CD4-positive, alpha-beta T cell (primary cell): ENCODE data around the gene UCHL5. TPM values are rescaled to one million over a fixed set of nuclear protein-coding genes. Genes with fewer than 3 reads are reported as not detected.

Source experiments
- ATAC-seq: fragments of 200-7000 bp; cut with Tn5 transposase; one replicate; pipeline ENCODE4 v1.10.0; 2022; ENCODE audit warnings: mild to moderate bottlenecking; ENCODE audit not compliant: poor library complexity
- CTCF ChIA-PET: fragments of 350-600 bp; sonication (Branson Sonifier 250); formaldehyde crosslinking; loops from one replicate; lab custom pipeline; 2021; ENCODE audit warnings: antibody characterized with exemption, inconsistent platforms; lab: Charles Lee
- POLR2A ChIA-PET: fragments of 350-600 bp; sonication (Branson Sonifier 250); formaldehyde crosslinking; loops from one replicate; lab custom pipeline; 2021; ENCODE audit warnings: antibody characterized with exemption, inconsistent platforms; lab: Charles Lee
- DNase-seq, 14 experiments: peaks; one replicate each; pipeline ENCODE4 v3.0.0-alpha.2; 2013 to 2020; ENCODE audit warnings: mixed read lengths in 2 of 14
- H3K27ac ChIP-seq, 2 donors: one replicate each; pipeline versions ENCODE4 v1.5.1 to v1.7.0; 2013; ENCODE audit warnings: low read length in 2 of 2, low read depth in 1 of 2, mild to moderate bottlenecking in 1 of 2
- H3K27me3 ChIP-seq, 2 experiments: 1 replicate in 1 of 2; 2 replicates in 1 of 2; pipeline versions ENCODE4 v1.6.1 to v1.7.0; 2013; ENCODE audit warnings: low read length in 2 of 2, control low read depth in 1 of 2, mild to moderate bottlenecking in 1 of 2, moderate library complexity in 1 of 2; ENCODE audit not compliant: insufficient read depth in 2 of 2, control insufficient read depth in 1 of 2
- H3K36me3 ChIP-seq: one replicate; pipeline ENCODE4 v1.6.1; 2013; ENCODE audit warnings: low read length, control low read depth; ENCODE audit not compliant: insufficient read depth
- H3K4me1 ChIP-seq: one replicate; pipeline ENCODE4 v1.6.1; 2013; ENCODE audit warnings: low read length, control low read depth; ENCODE audit not compliant: insufficient read depth
- H3K4me3 ChIP-seq: one replicate; pipeline ENCODE4 v1.5.1; 2013; ENCODE audit warnings: mild to moderate bottlenecking, low read length, moderate library complexity
- H3K9me3 ChIP-seq, 2 experiments: 1 replicate in 1 of 2; 2 replicates in 1 of 2; pipeline versions ENCODE4 v1.6.1 to v1.7.0; 2013; ENCODE audit warnings: low read length in 2 of 2, mild to moderate bottlenecking in 2 of 2, control low read depth in 1 of 2, moderate library complexity in 1 of 2; ENCODE audit not compliant: control insufficient read depth in 1 of 2, insufficient read depth in 1 of 2
- H3K27ac Mint-ChIP-seq: one replicate; pipeline ENCODE4 v1.8.0; 2020; ENCODE audit warnings: mixed read lengths
- H3K27me3 Mint-ChIP-seq: one replicate; pipeline ENCODE4 v1.8.0; 2021; ENCODE audit warnings: mixed read lengths
- H3K36me3 Mint-ChIP-seq: one replicate; pipeline ENCODE4 v1.8.0; 2021; ENCODE audit warnings: low read depth, mixed read lengths
- H3K4me1 Mint-ChIP-seq: one replicate; pipeline ENCODE4 v1.8.0; 2021; ENCODE audit warnings: low read depth, mixed read lengths
- H3K4me3 Mint-ChIP-seq: one replicate; pipeline ENCODE4 v1.8.0; 2020; ENCODE audit warnings: mild to moderate bottlenecking, mixed read lengths
- H3K9me3 Mint-ChIP-seq: one replicate; pipeline ENCODE4 v1.8.0; 2020; ENCODE audit warnings: mixed read lengths
- intact Hi-C, 2 experiments: fragments of 100-400 bp; cut with DNase I in 1 of 2; cut with micrococcal nuclease in 1 of 2; formaldehyde crosslinking; loops; one replicate each; pipeline versions ENCODE4 v1.15.1 to v1.9.0; 2023 to 2025; cut with DNase I, micrococcal nuclease
- total RNA-seq, 174 experiments: library from RNA in 2 of 174; stranded (reverse) in 2 of 174; gene quantifications; one replicate each; pipeline ENCODE4 v1.2.3 and lab custom pipeline; 2021 to 2026
- TF ChIP-seq, protein P1 (sequence below): fragments of 200-600 bp; IDR thresholded peaks from one replicate; pipeline ENCODE4 v1.8.0; 2022; ENCODE audit warnings: antibody characterized with exemption, mild to moderate bottlenecking

UCHL5 gene
- total RNA-seq, 2 experiments from 2014 or later = 16.4 to 19.2 TPM

DNA sequence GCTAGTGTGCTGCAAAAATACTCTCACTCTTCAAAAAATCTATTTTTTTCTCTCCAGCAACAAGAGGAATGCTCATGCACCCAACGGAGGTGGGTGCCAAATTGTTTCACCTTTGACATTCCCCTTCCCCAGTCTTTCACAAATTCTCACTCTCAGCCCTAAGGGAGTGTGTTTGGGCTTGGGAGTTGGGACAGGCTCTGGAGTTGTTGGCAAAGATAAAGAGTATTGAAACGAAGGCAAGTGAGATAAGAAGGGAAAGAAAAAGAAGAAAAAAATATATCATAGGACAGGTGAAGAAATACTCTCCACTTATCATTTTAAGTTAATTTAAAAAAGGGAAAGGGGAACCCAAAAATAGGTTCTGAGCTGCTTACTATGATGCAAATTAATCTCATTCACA, 82.6 kb downstream of the UCHL5 start:
- Mint-ChIP-seq H3K27me3 (no peaks in the 10 kb centered on the region), H3K36me3 (no peaks in the 10 kb centered on the region), H3K4me1 (no peaks in the 10 kb centered on the region), H3K4me3 (no peak overlapping the region), H3K27ac (no peak overlapping the region), H3K9me3 (no peaks in the 10 kb centered on the region)
- Histone ChIP-seq H3K4me1 (no peaks in the 10 kb centered on the region), H3K9me3 (no peaks in the 10 kb centered on the region), H3K36me3 (no peaks in the 10 kb centered on the region), H3K4me3 (no peak overlapping the region), H3K27ac (no peak overlapping the region), H3K27me3 (no peaks in the 10 kb centered on the region)
- ChIA-PET CTCF (no interaction called here), POLR2A (no interaction called here)
- intact Hi-C loops = no loop called here
- no peak for ATAC-seq
- no peak for DNase-seq
- TF ChIP-seq, protein P1, sequence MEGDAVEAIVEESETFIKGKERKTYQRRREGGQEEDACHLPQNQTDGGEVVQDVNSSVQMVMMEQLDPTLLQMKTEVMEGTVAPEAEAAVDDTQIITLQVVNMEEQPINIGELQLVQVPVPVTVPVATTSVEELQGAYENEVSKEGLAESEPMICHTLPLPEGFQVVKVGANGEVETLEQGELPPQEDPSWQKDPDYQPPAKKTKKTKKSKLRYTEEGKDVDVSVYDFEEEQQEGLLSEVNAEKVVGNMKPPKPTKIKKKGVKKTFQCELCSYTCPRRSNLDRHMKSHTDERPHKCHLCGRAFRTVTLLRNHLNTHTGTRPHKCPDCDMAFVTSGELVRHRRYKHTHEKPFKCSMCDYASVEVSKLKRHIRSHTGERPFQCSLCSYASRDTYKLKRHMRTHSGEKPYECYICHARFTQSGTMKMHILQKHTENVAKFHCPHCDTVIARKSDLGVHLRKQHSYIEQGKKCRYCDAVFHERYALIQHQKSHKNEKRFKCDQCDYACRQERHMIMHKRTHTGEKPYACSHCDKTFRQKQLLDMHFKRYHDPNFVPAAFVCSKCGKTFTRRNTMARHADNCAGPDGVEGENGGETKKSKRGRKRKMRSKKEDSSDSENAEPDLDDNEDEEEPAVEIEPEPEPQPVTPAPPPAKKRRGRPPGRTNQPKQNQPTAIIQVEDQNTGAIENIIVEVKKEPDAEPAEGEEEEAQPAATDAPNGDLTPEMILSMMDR = no peak

GRCh38 chr1:192974701-192975100, 84.5 kb downstream of the UCHL5 start:
- no peak for DNase-seq
- no peak overlapping the region for H3K4me3 ChIP-seq
- no peak overlapping the region for H3K27ac Mint-ChIP-seq
- H3K4me1 ChIP-seq = no peaks in the 10 kb centered on the region
- intact Hi-C loops = no loop called here
- H3K27me3 Mint-ChIP-seq = no peaks in the 10 kb centered on the region
- ChIA-PET POLR2A (no interaction called here), CTCF (interaction anchor here (0.9 kb wide), 1 partner anchor 11 kb away, joined by 3 read pairs; no protein-coding TSS in a partner anchor)
- H3K36me3 Mint-ChIP-seq = no peaks in the 10 kb centered on the region
- H3K27me3 ChIP-seq = no peaks in the 10 kb centered on the region
- TF ChIP-seq, protein P1 = no peak
- no peak overlapping the region for H3K4me3 Mint-ChIP-seq
- H3K27ac ChIP-seq = no peak overlapping the region
- no peak for ATAC-seq
- H3K4me1 Mint-ChIP-seq = no peaks in the 10 kb centered on the region
- H3K9me3 ChIP-seq = no peaks in the 10 kb centered on the region
- H3K36me3 ChIP-seq = no peaks in the 10 kb centered on the region
- H3K9me3 Mint-ChIP-seq = no peaks in the 10 kb centered on the region

DNA sequence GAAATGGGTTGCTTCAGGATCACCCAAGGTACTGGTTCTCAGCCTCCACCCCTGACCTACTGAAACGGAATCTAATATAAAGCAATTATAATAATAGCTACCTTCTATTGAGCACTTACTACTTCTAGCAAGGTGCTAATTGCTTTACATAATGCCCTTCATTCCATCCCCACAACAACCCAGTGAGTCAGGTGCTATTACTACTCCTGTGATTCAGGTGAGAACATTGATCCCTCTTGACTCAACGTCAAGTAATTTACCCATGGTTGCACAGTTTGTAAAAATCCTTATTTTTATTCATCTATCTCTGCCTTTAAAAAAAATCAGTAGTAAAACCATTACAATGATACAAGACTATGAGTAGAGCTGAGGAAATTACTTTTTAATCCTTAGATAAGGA, 85.2 kb downstream of the UCHL5 start:
- H3K4me3 ChIP-seq = no peak overlapping the region
- ATAC-seq = no peak
- CTCF ChIA-PET = interaction anchor here (0.9 kb wide), 1 partner anchor 10 kb away, joined by 3 read pairs; no protein-coding TSS in a partner anchor
- DNase-seq = no peak
- no peaks in the 10 kb centered on the region for H3K36me3 ChIP-seq
- H3K9me3 Mint-ChIP-seq = no peaks in the 10 kb centered on the region
- H3K4me1 Mint-ChIP-seq = no peaks in the 10 kb centered on the region
- no peak overlapping the region for H3K27ac ChIP-seq
- TF ChIP-seq, protein P1 = no peak
- intact Hi-C loops = no loop called here
- no peaks in the 10 kb centered on the region for H3K27me3 Mint-ChIP-seq
- H3K4me1 ChIP-seq = no peaks in the 10 kb centered on the region
- H3K36me3 Mint-ChIP-seq = no peaks in the 10 kb centered on the region
- no peak overlapping the region for H3K27ac Mint-ChIP-seq
- H3K27me3 ChIP-seq = no peaks in the 10 kb centered on the region
- H3K9me3 ChIP-seq = no peaks in the 10 kb centered on the region
- no peak overlapping the region for H3K4me3 Mint-ChIP-seq
- POLR2A ChIA-PET = no interaction called here
